GM18868 (cell line): ENCODE data around the gene DPH2.
A peak's percentile ranks its signal among the peaks of the same experiment; 100 is the strongest.

ENCODE experiments used
- ATAC-seq: cut with Tn5 transposase; IDR thresholded peaks from one replicate; pipeline ENCODE4 v1.9.1; 2021; ENCODE audit warnings: mild to moderate bottlenecking, moderate library complexity; ENCODE audit not compliant: unreplicated experiment

Gene DPH2, protein sequence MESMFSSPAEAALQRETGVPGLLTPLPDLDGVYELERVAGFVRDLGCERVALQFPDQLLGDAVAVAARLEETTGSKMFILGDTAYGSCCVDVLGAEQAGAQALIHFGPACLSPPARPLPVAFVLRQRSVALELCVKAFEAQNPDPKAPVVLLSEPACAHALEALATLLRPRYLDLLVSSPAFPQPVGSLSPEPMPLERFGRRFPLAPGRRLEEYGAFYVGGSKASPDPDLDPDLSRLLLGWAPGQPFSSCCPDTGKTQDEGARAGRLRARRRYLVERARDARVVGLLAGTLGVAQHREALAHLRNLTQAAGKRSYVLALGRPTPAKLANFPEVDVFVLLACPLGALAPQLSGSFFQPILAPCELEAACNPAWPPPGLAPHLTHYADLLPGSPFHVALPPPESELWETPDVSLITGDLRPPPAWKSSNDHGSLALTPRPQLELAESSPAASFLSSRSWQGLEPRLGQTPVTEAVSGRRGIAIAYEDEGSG

DNA sequence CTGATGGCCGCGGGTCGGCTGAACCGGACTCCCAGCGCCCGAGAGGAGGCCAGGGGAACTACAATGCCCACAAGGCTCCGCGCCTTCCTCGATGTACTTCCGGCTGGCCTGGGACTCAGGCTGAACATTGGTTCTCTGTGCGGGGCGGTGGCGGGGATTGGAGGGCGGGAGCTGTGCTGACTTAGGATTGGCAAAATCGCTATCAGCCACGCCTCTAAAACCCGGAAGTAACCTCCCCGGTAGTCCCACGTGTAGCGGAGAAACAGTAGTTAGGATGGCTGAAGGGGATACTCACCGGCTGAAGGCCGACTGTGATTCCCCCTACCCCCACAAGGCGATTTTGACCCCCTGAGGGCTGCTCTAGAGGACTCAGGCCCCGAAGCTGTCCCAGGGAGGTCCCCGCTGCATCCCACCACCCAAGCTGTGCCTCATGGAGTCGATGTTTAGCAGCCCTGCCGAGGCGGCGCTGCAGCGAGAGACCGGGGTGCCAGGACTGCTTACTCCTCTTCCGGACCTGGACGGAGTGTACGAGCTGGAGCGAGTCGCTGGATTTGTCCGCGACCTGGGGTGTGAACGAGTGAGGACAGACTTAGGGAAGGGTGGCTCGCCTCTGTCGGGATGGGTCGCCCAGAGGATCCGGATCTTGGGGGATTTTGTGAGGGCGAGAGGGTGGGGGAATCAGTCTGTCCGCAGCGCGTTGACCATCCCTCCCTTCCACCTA is at the start of gene DPH2:
Gene DPH2, plus strand, starts transcription at position 265 of the 721 bp plus-strand sequence. Its CDS starts 166 bp downstream, at position 431.
- ATAC-seq = peak; percentile 91

DNA sequence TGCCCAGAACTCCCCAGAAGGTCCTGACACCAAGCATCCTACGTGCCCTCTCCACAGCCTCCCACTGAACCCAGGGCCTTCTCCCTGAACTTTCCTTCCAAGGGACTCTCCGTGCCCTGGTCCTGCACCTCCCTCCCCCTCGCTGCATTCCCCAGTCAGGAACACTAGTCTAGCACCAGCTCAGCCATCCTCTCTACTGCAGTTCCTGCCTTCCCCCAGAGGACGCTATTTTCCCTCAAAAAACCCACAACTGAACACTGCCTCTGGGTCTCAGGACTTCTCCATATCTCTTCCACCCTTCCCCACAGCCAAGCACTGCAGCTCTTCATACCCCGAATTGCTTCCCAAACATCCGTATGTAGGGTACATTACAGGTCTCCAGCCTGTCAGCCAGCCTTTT is 48.8 kb upstream of the DPH2 start:
- ATAC-seq = no peak

DNA sequence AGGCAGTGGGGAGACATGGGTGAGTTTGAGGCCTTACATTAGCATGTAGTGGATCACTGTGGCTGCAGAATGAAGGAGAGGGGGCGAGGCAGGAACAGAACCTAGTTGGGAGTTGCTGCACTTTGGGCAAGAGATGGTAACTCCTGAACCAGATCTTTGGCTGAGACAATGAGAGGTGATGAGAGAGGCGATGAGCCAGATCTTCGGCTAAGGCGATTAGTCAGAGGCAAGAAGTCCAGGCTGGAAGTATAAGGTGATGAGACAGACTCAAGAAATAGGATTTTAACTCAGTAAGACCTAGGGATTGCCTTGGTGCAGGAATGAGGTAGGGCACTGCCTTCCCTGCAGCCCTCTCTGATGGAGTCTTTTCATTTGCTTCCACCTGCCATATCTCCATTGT is 45.3 kb upstream of the DPH2 start:
- ATAC-seq = no peak

DNA sequence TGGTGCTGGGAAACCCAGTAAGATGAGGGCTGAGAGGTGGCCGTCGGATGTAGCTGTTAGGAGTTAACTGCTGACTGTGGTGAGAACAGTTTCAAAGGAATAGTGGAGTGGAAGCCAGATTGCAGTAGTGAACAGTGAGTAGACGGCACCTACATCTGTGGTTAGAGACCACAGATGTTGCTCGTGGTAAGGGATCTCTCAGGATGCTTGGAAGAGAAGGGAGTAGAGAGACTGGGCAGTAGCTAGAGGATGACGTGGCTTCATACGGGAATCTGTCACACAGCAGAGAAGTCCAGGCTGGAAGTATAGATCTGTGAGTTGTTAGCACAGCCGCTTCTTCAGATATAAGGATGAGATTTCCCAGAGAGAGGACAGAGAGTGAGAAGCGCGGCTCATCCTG is 44.0 kb upstream of the DPH2 start:
- ATAC-seq = no peak

DNA sequence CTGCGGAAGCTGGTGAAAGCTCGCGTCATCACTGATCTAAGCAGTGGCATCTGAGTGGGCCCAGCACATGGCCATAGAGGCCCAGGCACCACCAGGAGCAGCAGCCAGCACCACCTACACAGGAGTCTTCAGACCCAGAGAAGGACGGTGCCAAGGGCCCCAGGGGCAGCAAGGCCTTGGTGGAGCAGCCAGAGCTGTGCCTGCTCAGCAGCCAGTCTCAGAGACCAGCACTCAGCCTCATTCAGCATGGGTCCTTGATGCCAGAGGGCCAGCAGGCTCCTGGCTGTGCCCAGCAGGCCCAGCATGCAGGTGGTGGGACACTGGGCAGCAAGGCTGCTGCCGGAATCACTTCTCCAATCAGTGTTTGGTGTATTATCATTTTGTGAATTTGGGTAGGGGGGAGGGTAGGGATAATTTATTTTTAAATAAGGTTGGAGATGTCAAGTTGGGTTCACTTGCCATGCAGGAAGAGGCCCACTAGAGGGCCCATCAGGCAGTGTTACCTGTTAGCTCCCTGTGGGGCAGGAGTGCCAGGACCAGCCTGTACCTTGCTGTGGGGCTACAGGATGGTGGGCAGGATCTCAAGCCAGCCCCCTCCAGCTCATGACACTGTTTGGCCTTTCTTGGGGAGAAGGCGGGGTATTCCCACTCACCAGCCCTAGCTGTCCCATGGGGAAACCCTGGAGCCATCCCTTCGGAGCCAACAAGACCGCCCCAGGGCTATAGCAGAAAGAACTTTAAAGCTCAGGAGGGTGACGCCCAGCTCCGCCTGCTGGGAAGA is 39.5 kb upstream of the DPH2 start:
- no peak for ATAC-seq

DNA sequence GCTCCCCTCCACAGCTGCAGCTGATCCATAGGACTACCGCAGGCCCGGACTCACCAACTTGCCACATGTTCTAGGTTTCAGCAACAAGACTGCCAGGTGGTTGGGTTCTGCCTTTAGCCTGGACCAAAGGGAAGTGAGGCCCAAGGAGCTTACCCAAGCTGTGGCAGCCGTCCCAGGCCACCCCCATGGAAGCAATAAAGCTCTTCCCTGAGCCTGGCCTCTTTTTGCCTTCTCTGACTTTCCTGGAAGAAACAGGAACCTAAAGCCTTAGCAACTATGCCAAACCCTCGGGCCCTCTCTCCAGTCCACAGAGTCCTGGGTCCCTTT is 38.9 kb upstream of the DPH2 start:
- no peak for ATAC-seq

DNA sequence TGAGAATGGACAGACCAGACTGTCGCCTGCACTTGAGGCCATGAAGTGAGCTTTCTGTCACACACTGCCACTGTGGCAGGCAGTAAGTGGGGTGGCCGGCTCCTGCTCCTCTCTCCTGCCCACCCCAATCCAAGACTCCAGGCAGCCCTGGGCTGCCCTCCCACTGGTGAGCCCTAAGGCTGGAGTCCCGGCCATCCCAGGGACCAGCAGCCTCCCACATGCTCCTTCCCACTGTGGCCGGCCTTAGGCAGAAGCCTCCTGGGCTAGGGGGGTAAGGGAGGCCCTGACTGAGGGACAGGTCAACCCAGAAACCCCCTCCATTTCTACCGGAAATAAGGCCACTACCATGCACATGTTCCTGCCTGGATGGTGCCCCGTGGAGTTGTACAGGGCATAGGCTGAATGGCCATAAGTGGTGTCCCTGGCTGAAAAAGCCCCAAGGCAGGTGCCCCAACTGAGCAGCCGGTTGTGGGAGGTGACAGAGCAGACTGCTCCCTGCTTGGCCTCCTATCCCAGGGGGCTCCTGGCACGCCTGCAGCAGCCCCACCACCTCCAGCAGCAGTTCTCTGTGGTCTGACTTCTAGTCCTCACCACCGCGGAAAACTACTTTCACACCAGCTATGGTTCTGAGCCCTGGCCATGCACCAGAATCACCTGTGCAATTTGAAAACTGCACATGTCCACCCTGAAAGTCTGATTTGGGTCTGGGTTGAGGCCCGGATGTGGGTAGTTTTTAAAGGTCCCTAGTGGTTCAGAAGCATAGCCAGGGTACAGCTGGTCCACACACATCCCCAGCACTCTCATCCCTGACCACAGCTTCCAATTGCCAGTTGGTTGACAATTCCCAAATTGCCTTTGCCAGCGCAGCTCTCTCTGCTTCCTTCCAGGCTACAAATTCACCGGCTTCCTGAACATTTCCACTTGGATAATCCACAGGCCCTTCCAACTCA is 37.8 kb upstream of the DPH2 start:
- ATAC-seq = no peak

DNA sequence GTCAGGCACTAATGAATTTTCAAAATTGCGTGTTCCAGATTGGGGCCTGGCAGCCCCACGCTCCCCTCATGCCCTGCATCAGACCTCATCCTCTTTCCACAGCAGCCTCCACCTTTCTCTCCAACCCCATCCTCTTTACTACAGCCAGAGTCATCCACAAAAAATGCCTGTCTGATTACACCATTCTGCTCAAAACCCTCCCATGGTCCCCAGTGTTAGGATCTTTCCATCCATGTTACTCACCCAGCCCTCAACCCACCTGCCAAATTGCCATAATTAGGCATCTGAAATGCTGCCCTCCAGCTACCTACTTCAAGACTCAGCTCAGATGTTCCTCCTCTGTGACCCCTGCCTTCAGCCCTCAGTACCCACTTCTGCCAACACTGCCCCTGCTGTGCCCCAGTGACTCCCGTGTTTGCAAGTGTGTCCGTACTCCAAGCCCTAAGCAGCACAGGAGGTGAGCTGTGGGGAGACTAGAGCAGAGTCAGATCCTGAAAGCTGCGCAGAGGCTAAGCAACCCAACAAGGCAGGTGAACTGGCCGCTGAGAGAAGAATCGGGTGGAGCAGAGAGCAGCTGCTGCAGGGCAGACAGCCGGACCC is 36.9 kb upstream of the DPH2 start:
- ATAC-seq = no peak

DNA sequence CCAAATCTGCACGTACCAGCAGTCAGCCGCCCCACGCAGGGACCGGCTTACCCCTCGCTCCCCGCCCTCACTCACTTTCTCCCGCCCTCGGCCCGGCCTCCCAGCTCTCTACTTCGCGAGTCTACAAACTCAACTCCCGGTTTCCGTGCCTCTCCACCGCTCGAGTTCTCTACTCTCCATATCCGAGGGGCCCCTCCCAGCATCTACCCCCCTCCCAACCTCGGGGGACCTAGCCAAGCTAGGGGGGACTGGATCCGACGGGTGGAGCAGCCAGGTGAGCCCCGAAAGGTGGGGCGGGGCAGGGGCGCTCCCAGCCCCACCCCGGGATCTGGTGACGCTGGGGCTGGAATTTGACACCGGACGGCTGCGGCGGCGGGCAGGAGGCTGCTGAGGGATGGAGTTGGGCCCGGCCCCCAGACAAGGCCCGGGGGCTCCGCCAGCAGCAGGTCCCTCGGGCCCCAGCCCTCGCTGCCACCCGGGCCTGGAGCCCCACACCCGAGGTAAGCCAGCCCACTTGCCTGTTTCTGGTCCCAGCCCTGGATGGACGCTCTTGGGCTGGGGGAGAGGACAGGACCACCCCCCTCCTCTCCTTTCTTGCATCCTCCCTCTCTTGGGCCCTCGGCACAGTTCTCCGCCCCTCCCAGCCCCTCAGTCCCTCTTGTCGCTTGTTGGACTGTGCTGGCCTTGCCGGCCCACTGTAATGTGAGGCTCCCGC is 36.3 kb upstream of the DPH2 start, which contains the start of gene ARTN:
Gene ARTN, plus strand, starts transcription at position 416 of the 715 bp plus-strand sequence. CDS start 1,856 bp downstream, outside the sequence.
- no peak for ATAC-seq

DNA sequence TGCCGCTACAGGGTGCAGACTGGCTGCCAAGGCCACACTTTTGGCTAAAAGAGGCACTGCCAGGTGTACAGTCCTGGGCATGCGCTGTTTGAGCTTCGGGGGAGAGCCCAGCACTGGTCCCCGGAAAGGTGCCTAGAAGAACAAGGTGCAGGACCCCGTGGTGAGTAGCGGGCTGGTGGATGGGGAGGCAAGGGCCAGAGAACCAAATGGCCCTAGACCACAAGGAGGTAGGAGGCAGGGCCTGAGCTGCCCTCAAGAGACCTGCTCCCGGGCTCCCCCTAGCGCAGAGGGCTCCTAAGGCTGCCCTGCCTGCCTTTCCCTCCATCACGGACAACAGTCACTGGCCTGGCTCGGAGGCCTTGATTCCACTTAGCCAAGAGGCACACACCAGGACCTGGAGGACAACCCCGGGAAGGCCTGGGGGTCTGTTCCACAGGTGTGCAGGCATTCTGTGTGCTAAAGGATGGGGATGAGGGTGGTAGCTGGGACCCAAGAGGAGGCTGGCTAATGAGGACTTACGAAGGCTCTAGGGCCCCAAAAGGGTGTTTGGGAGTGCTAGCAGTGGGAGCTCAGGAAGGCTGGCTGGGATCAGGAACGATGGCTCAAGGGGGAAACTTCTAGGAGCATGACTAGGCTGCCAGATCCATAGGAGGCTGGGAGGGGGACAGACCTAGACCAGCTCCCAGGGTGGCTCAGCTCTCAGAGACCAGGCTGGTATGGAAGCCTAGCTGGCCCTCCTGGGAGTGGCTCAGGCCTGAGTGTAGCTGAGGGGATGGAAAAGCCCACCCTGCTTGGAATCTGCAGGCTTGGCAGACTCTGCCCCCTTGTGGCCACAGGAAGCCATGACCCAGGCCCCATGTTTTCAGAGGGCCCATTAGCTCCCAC is 35.5 kb upstream of the DPH2 start:
- ATAC-seq = peak; percentile 42

DNA sequence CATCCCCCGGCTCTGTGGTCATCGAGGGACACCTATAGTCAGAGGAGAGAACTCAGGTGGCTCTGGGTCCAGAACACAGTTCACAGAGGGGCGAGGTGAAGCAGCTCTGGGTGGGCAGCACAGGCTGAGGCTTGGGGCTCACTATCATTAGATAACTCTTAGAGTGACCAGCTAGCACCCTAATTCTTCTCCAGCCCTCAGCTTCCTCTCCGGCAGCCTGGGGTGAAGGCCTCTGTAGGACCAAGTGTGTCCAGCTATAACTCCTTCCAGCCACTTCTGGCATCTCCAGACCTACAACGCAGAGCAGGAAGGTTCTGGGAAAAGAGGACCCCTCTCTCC is 34.9 kb upstream of the DPH2 start:
- ATAC-seq = no peak

DNA sequence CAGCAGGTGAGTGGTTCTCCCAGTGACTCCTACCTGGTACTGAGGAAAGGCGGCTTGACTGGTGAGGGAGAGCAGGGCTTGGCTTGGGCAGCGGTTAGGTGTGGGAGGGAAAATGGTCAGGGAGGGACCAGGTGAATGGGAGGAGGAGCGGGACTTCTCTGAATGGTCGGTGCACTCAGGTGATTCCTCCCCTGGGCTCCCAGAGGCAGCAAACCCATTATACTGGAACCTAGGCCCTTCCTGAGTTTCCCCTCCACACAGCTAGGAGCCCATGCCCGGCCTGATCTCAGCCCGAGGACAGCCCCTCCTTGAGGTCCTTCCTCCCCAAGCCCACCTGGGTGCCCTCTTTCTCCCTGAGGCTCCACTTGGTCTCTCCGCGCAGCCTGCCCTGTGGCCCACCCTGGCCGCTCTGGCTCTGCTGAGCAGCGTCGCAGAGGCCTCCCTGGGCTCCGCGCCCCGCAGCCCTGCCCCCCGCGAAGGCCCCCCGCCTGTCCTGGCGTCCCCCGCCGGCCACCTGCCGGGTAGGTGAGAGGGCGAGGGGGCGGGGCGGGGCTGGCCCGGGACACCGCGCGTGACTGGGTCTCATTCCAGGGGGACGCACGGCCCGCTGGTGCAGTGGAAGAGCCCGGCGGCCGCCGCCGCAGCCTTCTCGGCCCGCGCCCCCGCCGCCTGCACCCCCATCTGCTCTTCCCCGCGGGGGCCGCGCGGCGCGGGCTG is 33.9 kb upstream of the DPH2 start:
- ATAC-seq = no peak

DNA sequence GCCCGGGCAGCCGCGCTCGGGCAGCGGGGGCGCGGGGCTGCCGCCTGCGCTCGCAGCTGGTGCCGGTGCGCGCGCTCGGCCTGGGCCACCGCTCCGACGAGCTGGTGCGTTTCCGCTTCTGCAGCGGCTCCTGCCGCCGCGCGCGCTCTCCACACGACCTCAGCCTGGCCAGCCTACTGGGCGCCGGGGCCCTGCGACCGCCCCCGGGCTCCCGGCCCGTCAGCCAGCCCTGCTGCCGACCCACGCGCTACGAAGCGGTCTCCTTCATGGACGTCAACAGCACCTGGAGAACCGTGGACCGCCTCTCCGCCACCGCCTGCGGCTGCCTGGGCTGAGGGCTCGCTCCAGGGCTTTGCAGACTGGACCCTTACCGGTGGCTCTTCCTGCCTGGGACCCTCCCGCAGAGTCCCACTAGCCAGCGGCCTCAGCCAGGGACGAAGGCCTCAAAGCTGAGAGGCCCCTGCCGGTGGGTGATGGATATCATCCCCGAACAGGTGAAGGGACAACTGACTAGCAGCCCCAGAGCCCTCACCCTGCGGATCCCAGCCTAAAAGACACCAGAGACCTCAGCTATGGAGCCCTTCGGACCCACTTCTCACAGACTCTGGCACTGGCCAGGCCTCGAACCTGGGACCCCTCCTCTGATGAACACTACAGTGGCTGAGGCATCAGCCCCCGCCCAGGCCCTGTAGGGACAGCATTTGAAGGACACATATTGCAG is 33.2 kb upstream of the DPH2 start:
- ATAC-seq = no peak

DNA sequence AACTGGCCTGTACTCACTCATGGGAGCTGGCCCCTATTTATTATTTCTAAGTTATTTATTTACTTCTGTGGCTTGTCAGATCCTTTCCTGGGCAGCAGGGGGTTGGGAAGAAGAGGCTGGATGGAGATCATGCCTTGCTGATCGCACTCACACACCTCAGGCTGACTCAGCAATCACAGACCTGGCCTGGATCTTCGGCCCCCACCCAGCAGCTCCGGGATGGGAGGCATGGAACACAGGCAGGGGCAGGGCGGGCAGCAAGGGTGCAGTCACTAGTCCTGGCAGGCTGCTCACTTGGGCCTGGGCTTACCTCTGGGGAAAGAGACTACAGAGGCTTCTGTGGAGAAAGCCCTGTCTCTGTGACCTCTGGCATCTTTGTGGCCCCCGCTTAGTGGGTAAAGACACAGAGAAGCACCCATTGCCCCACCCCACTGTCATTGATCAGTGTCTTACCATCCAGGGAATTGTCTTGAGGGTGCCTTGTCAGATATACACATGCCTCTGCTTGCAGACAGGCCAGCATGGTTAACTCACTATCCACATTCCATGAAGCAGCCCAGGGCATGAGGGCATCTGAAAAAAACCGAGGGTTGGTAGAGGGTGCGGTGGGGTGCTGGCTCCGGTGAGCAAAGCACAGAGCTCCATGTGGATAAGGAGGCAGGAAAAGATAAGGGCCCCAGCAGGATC is 32.5 kb upstream of the DPH2 start:
- ATAC-seq = no peak

DNA sequence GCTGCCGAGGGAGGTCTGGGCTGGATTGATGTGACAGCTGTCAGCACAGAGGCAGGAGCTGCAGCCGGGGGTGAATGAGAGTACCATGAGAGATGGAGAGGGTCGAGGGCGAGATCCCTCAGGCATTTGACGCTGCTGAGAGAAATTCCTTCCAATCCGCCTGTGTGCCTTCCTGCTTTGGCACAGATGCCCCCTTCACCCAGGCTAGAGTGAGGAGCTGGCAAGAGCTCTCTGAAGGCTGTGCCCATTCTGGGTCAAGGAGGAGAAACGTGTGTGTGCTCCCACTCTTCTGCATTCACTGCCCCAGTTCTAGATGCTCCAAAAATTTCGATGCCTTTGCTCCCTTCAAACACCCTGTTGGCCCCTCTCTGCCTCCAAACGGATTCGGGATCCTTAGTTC is 31.4 kb upstream of the DPH2 start:
- ATAC-seq = no peak

DNA sequence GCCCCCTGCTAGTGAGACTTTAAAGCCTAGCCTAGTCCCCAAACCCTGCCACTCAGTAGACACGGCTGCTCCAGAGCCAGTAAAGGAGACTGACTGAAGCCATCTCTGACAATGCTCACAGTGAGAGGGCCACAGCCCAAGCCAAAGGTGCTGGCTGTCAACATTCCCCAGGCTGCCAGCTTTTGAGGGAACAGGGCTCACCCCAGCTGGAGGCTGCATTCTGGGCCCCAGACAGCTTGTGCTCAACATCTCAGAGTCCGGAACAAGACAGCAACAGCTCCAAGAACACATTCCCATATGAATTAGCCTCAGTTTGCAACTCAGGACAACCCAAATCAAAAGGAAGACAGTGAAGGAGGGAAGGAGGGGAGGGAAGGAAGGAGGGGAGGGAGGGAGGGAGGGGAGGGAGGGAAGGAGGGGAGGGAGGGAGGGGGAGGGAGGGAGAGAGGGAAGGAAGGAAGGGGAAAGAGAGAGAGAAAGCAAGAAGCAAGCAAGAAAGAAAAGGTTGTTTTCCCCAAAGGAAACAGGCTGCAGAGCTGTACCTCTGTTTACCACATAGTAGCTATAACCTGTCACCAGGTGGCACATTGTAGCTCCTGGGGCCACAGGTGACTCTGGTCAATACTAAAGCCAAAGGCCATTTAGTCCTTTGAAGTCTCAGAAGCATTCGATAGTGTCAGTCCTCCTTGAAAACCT is 30.8 kb upstream of the DPH2 start:
- no peak for ATAC-seq
